ENCODE data around the gene KIR2DL1.
"Not testable (repeated sequence)": the region's sequence is repeated elsewhere in the genome, so short reads cannot be mapped to it uniquely, and the experiment has no call there.

Gene KIR2DL1

DNA sequence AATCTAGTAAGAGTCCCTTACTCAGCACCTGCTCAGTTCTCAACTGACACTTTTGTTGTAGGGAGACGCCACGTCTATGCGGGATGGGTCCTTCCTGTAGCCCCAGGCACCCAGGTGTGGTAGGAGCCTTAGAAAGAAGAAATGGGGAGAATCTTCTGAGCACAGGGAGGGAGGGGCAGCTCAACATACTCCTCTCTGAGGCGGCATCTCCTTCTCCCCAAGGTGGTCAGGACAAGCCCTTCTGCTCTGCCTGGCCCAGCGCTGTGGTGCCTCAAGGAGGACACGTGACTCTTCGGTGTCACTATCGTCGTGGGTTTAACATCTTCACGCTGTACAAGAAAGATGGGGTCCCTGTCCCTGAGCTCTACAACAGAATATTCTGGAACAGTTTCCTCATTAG is 35.0 kb downstream of the KIR2DL1 start:
- Histone ChIP-seq H3K79me2 (ENCODE audit: control insufficient read depth, low read length) (no peaks in the 10 kb centered on the region), H3K27me3 (ENCODE audit: control insufficient read depth, low read length) (peaks cover 4% of the 10 kb centered on the region; the same call in 1 of the 2 replicates), H3K4me1 (ENCODE audit: control insufficient read depth, low read length) (no peaks in the 10 kb centered on the region), H3K9me3 (ENCODE audit: control insufficient read depth, insufficient read depth, low read length) (no peaks in the 10 kb centered on the region), H3K4me3 (ENCODE audit: low read length) (no peak overlapping the region), H4K20me1 (ENCODE audit: control insufficient read depth, insufficient read depth, low read depth, low read length) (no peaks in the 10 kb centered on the region), H3K36me3 (ENCODE audit: control insufficient read depth, low read length) (no peaks in the 10 kb centered on the region), H3F3A (ENCODE audit: control insufficient read depth, insufficient read depth) (no peaks in the 10 kb centered on the region), H3K27ac (ENCODE audit: low read depth, low read length) (no peak overlapping the region), H3K9me2 (replicated peaks; ENCODE audit: control insufficient read depth, low read length) (no peaks in the 10 kb centered on the region), H3K4me2 (ENCODE audit: low read length) (no peak overlapping the region)
- no peak for TF ChIP-seq EZH2phosphoT487 (IDR thresholded peaks at IDR 0.05; ENCODE audit: borderline replicate concordance, low read length)
- TF ChIP-seq, protein P1, sequence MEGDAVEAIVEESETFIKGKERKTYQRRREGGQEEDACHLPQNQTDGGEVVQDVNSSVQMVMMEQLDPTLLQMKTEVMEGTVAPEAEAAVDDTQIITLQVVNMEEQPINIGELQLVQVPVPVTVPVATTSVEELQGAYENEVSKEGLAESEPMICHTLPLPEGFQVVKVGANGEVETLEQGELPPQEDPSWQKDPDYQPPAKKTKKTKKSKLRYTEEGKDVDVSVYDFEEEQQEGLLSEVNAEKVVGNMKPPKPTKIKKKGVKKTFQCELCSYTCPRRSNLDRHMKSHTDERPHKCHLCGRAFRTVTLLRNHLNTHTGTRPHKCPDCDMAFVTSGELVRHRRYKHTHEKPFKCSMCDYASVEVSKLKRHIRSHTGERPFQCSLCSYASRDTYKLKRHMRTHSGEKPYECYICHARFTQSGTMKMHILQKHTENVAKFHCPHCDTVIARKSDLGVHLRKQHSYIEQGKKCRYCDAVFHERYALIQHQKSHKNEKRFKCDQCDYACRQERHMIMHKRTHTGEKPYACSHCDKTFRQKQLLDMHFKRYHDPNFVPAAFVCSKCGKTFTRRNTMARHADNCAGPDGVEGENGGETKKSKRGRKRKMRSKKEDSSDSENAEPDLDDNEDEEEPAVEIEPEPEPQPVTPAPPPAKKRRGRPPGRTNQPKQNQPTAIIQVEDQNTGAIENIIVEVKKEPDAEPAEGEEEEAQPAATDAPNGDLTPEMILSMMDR (IDR thresholded peaks at IDR 0.05; ENCODE audit: low read depth, low read length, poor library complexity, severe bottlenecking): no peak

DNA sequence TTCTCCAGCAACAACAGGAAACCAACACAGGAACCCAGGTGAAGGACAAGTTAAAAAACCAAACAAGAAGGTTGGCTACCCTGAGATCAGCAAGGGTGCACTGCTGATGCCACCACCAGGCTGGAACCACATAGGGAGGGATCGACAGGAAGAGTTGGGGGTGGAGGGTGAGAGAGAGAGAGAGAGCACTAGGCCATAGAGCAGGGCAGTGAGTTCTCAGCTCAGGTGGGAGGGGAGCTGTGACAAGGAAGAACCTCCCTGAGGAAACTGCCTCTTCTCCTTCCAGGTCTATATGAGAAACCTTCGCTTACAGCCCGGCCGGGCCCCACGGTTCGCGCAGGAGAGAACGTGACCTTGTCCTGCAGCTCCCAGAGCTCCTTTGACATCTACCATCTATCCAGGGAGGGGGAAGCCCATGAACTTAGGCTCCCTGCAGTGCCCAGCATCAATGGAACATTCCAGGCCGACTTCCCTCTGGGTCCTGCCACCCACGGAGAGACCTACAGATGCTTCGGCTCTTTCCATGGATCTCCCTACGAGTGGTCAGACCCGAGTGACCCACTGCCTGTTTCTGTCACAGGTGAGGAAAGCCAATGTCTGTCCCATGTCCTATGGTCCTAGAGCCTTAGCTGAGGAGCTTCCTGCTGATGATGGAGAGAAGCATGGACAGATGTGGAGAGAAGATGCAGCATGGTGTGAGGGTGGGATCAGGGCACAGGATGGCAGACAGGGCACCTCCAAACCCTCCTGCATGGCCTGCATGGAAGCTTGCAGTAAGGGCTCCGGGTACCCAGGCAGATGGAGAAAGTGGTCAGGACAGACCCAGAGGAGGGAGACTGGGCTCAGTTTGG is 36.3 kb downstream of the KIR2DL1 start:
- H3K4me3 ChIP-seq (ENCODE audit: low read length): no peak overlapping the region
- H3K4me2 ChIP-seq (ENCODE audit: low read length): no peak overlapping the region
- no peaks in the 10 kb centered on the region for H4K20me1 ChIP-seq (ENCODE audit: control insufficient read depth, insufficient read depth, low read depth, low read length)
- no peaks in the 10 kb centered on the region for H3K79me2 ChIP-seq (ENCODE audit: control insufficient read depth, low read length)
- no peak for TF ChIP-seq EZH2phosphoT487 (IDR thresholded peaks at IDR 0.05; ENCODE audit: borderline replicate concordance, low read length)
- TF ChIP-seq, protein P1 (IDR thresholded peaks at IDR 0.05; ENCODE audit: low read depth, low read length, poor library complexity, severe bottlenecking): no peak
- H3K27me3 ChIP-seq (ENCODE audit: control insufficient read depth, low read length): peaks cover 8% of the 10 kb centered on the region; the same call in 1 of the 2 replicates
- no peak overlapping the region for H3K27ac ChIP-seq (ENCODE audit: low read depth, low read length)
- H3K36me3 ChIP-seq (ENCODE audit: control insufficient read depth, low read length): no peaks in the 10 kb centered on the region
- no peaks in the 10 kb centered on the region for H3K4me1 ChIP-seq (ENCODE audit: control insufficient read depth, low read length)
- H3F3A ChIP-seq (ENCODE audit: control insufficient read depth, insufficient read depth): no peaks in the 10 kb centered on the region
- H3K9me2 ChIP-seq (replicated peaks; ENCODE audit: control insufficient read depth, low read length): no peaks in the 10 kb centered on the region
- H3K9me3 ChIP-seq (ENCODE audit: control insufficient read depth, insufficient read depth, low read length): no peaks in the 10 kb centered on the region

DNA sequence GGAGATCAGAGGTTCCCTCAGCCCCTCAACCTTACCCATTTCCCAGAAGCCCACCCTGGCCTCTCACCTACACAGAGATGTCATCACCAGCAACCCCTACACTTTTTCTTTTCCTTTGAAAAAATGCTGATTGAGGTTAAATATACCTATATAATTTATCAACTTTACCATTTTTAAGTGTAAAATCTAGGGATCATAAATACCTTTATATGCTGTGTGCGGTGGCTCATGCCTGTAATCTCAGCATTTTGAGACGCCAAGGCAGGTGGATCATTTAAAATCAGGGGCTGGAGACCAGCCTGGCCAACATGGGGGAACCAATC is 36.9 kb downstream of the KIR2DL1 start:
- H3K4me2 ChIP-seq (ENCODE audit: low read length): no peak overlapping the region
- no peaks in the 10 kb centered on the region for H3K9me3 ChIP-seq (ENCODE audit: control insufficient read depth, insufficient read depth, low read length)

DNA sequence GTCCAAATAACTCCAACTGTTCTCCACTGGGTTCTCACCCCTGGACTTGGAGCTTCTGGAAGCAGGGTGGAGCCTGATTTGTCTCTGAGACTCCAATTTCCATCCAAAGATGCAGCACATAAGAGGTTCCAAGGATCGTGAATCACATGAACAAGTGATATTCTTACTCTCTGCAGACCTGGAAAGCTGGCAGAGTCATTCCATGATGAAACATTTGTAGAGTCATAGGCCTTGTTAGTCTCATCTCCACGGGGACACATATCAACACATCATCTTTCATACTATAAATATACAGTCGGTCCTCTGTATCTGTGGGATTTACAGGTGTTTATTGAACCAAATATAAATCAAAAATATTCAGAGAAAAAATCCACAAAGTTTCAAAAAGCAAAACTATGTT is 45.0 kb downstream of the KIR2DL1 start:
- H3K9me3 ChIP-seq (ENCODE audit: control insufficient read depth, insufficient read depth, low read length): not testable (repeated sequence)

More for the DNA sequence above, 36.9 kb downstream of the KIR2DL1 start:
- Histone ChIP-seq H3K79me2 (ENCODE audit: control insufficient read depth, low read length) (no peaks in the 10 kb centered on the region), H3K4me3 (ENCODE audit: low read length) (no peak overlapping the region), H3K27ac (ENCODE audit: low read depth, low read length) (no peak overlapping the region), H3K36me3 (ENCODE audit: control insufficient read depth, low read length) (no peaks in the 10 kb centered on the region), H3K4me1 (ENCODE audit: control insufficient read depth, low read length) (no peaks in the 10 kb centered on the region), H3F3A (ENCODE audit: control insufficient read depth, insufficient read depth) (no peaks in the 10 kb centered on the region), H4K20me1 (ENCODE audit: control insufficient read depth, insufficient read depth, low read depth, low read length) (no peaks in the 10 kb centered on the region), H3K27me3 (ENCODE audit: control insufficient read depth, low read length) (peaks cover 8% of the 10 kb centered on the region; the same call in 1 of the 2 replicates), H3K9me2 (replicated peaks; ENCODE audit: control insufficient read depth, low read length) (no peaks in the 10 kb centered on the region)
- TF ChIP-seq, protein P1 (IDR thresholded peaks at IDR 0.05; ENCODE audit: low read depth, low read length, poor library complexity, severe bottlenecking): no peak
- no peak for TF ChIP-seq EZH2phosphoT487 (IDR thresholded peaks at IDR 0.05; ENCODE audit: borderline replicate concordance, low read length)

DNA sequence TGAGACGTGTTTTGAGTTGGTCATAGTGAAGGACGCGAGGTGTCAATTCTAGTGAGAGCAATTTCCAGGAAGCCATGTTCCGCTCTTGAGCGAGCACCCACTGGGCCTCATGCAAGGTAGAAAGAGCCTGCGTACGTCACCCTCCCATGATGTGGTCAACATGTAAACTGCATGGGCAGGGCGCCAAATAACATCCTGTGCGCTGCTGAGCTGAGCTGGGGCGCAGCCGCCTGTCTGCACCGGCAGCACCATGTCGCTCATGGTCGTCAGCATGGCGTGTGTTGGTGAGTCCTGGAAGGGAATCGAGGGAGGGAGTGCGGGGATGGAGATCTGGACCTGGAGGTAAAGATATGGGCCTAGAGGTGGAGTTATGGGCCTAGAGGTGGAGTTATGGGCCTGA is 46.7 kb downstream of the KIR2DL1 start, which contains the start of gene KIR3DL1:
KIR3DL1 (plus strand) TSS at position 218 of the 400 bp plus-strand sequence.
- H3K4me3 ChIP-seq (ENCODE audit: low read length); H3K4me1 ChIP-seq (ENCODE audit: control insufficient read depth, low read length); H3K27me3 ChIP-seq (ENCODE audit: control insufficient read depth, low read length); H3F3A ChIP-seq (ENCODE audit: control insufficient read depth, insufficient read depth); H3K36me3 ChIP-seq (ENCODE audit: control insufficient read depth, low read length); H4K20me1 ChIP-seq (ENCODE audit: control insufficient read depth, insufficient read depth, low read depth, low read length); H3K27ac ChIP-seq (ENCODE audit: low read depth, low read length); H3K4me2 ChIP-seq (ENCODE audit: low read length); H3K9me3 ChIP-seq (ENCODE audit: control insufficient read depth, insufficient read depth, low read length); H3K9me2 ChIP-seq (replicated peaks; ENCODE audit: control insufficient read depth, low read length); H3K79me2 ChIP-seq (ENCODE audit: control insufficient read depth, low read length): not testable (repeated sequence)

More for the DNA sequence above, 45.0 kb downstream of the KIR2DL1 start:
- not testable (repeated sequence) for H3K4me2 ChIP-seq (ENCODE audit: low read length); H3K27me3 ChIP-seq (ENCODE audit: control insufficient read depth, low read length); H3F3A ChIP-seq (ENCODE audit: control insufficient read depth, insufficient read depth); H4K20me1 ChIP-seq (ENCODE audit: control insufficient read depth, insufficient read depth, low read depth, low read length); H3K9me2 ChIP-seq (replicated peaks; ENCODE audit: control insufficient read depth, low read length); H3K36me3 ChIP-seq (ENCODE audit: control insufficient read depth, low read length); H3K4me3 ChIP-seq (ENCODE audit: low read length); H3K79me2 ChIP-seq (ENCODE audit: control insufficient read depth, low read length); H3K27ac ChIP-seq (ENCODE audit: low read depth, low read length); H3K4me1 ChIP-seq (ENCODE audit: control insufficient read depth, low read length)

Data from DOHH2 (cell line).